Gastrocnemius medialis (tissue), 4 donors: ENCODE results near the gene SPARC.

Source experiments
- POLR2A ChIP-seq, 2 donors: fragments of 450-650 bp; IDR thresholded peaks; one replicate each; pipeline ENCODE4 v1.6.1; 2017; ENCODE audit warnings: antibody characterized with exemption in 2 of 2, mild to moderate bottlenecking in 2 of 2, moderate library complexity in 2 of 2
- TF ChIP-seq, protein P1 (sequence below), 5 experiments: fragments of 450-650 bp in 3 of 5; fragments of 200-600 bp in 2 of 5; sonication (generic) in 2 of 5; IDR thresholded peaks in 4 of 5; conservative IDR thresholded peaks in 1 of 5; 1 replicate in 4 of 5; 2 replicates in 1 of 5; pipeline ENCODE4 v1.5.1; 2016 to 2019; ENCODE audit warnings: antibody characterized with exemption in 5 of 5, mild to moderate bottlenecking in 3 of 5, moderate library complexity in 3 of 5

DNA sequence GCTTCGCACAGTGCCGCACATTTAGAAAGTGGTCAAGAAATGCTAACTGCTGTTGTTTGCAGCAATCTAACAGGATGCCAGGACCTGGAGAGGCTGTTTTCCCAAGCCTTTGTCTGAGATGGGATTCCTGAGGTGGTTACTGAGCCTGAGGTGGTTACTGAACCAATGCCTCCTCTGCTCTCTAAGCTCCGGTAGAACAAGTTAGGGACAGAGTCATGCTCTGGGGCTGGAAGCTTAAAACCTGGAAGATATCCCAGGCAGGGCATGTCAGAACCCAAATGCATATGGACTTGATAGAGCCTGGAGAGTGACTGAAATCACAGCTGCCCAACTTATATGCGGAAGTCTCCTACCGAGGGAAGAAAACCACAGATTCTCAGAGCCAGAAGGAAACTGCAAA, 49.0 kb downstream of the SPARC start:
- TF ChIP-seq POLR2A (IDR thresholded peaks at IDR 0.05) = no peak
- TF ChIP-seq, protein P1, sequence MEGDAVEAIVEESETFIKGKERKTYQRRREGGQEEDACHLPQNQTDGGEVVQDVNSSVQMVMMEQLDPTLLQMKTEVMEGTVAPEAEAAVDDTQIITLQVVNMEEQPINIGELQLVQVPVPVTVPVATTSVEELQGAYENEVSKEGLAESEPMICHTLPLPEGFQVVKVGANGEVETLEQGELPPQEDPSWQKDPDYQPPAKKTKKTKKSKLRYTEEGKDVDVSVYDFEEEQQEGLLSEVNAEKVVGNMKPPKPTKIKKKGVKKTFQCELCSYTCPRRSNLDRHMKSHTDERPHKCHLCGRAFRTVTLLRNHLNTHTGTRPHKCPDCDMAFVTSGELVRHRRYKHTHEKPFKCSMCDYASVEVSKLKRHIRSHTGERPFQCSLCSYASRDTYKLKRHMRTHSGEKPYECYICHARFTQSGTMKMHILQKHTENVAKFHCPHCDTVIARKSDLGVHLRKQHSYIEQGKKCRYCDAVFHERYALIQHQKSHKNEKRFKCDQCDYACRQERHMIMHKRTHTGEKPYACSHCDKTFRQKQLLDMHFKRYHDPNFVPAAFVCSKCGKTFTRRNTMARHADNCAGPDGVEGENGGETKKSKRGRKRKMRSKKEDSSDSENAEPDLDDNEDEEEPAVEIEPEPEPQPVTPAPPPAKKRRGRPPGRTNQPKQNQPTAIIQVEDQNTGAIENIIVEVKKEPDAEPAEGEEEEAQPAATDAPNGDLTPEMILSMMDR (IDR thresholded peaks at IDR 0.05 in 4 of 5, conservative IDR thresholded peaks at IDR 0.05 in 1 of 5) = no peak
